ENCODE data around the gene IGLON5.

GRCh38 chr19:51366389-51367254 is 55.2 kb downstream of the IGLON5 start:
- no peak for TF ChIP-seq CTCF (IDR thresholded peaks at IDR 0.05; ENCODE audit: insufficient read depth, low read length, poor library complexity, severe bottlenecking)
- TF ChIP-seq EZH2phosphoT487 (conservative IDR thresholded peaks at IDR 0.05; ENCODE audit: low read length): no peak

Measured in SU-DHL-6 (cell line).